PFSK-1 (cell line): ENCODE data around the gene WDFY2.

Experiments used
- FOXP2 ChIP-seq: optimal IDR thresholded peaks from 2 replicates; pipeline ENCODE3; 2011; ENCODE audit warnings: borderline replicate concordance, control low read depth, inconsistent platforms; ENCODE audit not compliant: insufficient read depth; ENCODE audit errors: extremely low read length, extremely low read depth
- POLR2AphosphoS5 ChIP-seq: IDR thresholded peaks from 2 replicates; pipeline ENCODE4 v1.6.1; 2012; ENCODE audit warnings: low read depth, mild to moderate bottlenecking, control low read depth, low read length, moderate library complexity
- SIN3A ChIP-seq: IDR thresholded peaks from 2 replicates; pipeline ENCODE4 v1.6.1; 2012; ENCODE audit warnings: mild to moderate bottlenecking, low read length, moderate library complexity, borderline replicate concordance; ENCODE audit not compliant: insufficient read depth
- TAF1 ChIP-seq: IDR thresholded peaks from 2 replicates; pipeline ENCODE4 v1.6.1; 2012; ENCODE audit warnings: low read length, control low read depth, borderline replicate concordance; ENCODE audit not compliant: insufficient read depth
- TF ChIP-seq, protein P1 (sequence below), 2 experiments: IDR thresholded peaks; 2 replicates each; pipeline versions ENCODE4 v1.6.1 to v1.8.0; 2011 to 2012; ENCODE audit warnings: low read depth in 2 of 2, low read length in 2 of 2, control low read depth in 1 of 2, inconsistent platforms in 1 of 2, mild to moderate bottlenecking in 1 of 2, moderate library complexity in 1 of 2; ENCODE audit not compliant: insufficient read depth in 1 of 2

WDFY2 gene

DNA sequence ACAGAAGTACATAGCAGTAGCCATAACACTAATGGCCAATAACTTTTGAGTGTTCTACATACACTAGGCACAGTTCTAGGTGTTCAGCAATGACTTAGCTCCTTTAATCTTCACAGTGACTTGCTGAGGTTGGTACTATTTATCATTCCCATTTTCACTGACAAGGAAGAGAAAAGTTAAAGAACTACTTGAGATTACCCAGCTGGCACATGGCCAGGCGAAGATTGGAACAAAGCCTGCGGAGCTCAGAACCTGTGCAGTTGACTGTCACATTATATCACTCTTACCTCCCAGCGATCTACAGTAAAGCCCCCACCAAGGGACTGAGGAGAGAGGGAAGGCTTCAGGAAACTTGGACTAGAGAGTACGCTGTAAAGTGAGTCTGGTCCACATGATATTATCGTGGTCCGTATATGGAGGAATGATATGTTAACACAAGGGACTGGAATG is 42.4 kb upstream of the WDFY2 start:
- TF ChIP-seq FOXP2 (no peak), TAF1 (no peak), POLR2AphosphoS5 (no peak), SIN3A (no peak)
- TF ChIP-seq, protein P1, sequence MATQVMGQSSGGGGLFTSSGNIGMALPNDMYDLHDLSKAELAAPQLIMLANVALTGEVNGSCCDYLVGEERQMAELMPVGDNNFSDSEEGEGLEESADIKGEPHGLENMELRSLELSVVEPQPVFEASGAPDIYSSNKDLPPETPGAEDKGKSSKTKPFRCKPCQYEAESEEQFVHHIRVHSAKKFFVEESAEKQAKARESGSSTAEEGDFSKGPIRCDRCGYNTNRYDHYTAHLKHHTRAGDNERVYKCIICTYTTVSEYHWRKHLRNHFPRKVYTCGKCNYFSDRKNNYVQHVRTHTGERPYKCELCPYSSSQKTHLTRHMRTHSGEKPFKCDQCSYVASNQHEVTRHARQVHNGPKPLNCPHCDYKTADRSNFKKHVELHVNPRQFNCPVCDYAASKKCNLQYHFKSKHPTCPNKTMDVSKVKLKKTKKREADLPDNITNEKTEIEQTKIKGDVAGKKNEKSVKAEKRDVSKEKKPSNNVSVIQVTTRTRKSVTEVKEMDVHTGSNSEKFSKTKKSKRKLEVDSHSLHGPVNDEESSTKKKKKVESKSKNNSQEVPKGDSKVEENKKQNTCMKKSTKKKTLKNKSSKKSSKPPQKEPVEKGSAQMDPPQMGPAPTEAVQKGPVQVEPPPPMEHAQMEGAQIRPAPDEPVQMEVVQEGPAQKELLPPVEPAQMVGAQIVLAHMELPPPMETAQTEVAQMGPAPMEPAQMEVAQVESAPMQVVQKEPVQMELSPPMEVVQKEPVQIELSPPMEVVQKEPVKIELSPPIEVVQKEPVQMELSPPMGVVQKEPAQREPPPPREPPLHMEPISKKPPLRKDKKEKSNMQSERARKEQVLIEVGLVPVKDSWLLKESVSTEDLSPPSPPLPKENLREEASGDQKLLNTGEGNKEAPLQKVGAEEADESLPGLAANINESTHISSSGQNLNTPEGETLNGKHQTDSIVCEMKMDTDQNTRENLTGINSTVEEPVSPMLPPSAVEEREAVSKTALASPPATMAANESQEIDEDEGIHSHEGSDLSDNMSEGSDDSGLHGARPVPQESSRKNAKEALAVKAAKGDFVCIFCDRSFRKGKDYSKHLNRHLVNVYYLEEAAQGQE (IDR thresholded peaks at IDR 0.05; ENCODE audit: insufficient read depth in 1 of 2, low read depth in 2 of 2, low read length in 2 of 2), result no peak

- TF ChIP-seq POLR2AphosphoS5 (no peak), TAF1 (no peak), SIN3A (no peak), FOXP2 (no peak)
- TF ChIP-seq, protein P1 (IDR thresholded peaks at IDR 0.05; ENCODE audit: insufficient read depth in 1 of 2, low read depth in 2 of 2, low read length in 2 of 2), result no peak
Measured at GRCh38 chr13:51542346-51543242, 41.7 kb upstream of the WDFY2 start.

- TF ChIP-seq FOXP2 (no peak), POLR2AphosphoS5 (no peak), TAF1 (no peak), SIN3A (no peak)
- TF ChIP-seq, protein P1 (IDR thresholded peaks at IDR 0.05; ENCODE audit: insufficient read depth in 1 of 2, low read depth in 2 of 2, low read length in 2 of 2), result no peak
Measured at GRCh38 chr13:51547425-51548176, 36.7 kb upstream of the WDFY2 start.

- TF ChIP-seq, protein P1 (IDR thresholded peaks at IDR 0.05; ENCODE audit: insufficient read depth in 1 of 2, low read depth in 2 of 2, low read length in 2 of 2), result peak in 1 of 2 experiments; percentile 15; a peak in 1 of 4 replicates
- no peak for TF ChIP-seq POLR2AphosphoS5
Measured at GRCh38 chr13:51549050-51549449, 35.2 kb upstream of the WDFY2 start.
